ENCODE data around the gene NRXN3. TPM values are rescaled to one million over a fixed set of nuclear protein-coding genes. Genes with fewer than 3 reads are reported as not detected.

Gene NRXN3
- total RNA-seq, 1 experiment from 2014 or later: not detected

DNA sequence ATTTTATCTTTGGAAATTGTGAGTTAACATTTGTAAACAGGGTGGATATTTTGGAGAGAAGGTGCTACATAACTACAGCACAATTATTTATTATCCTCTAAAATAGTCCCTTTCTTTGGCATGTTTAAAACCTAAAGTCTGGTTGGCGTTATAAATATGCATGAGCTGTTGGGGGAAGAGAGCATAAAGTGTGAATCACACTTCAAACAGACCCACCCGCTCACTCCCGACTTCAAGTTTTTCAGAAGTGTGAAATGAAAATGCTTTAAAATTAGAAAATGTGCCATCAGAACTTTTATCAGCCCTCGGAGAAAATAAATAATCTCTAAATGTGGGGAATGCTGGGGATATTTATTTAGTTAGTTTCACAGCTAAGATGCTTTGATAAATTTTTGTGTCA, 1006.9 kb downstream of the NRXN3 start:
- no peak for TF ChIP-seq CEBPB (IDR thresholded peaks at IDR 0.05; ENCODE audit: low read depth)
- no peak for TF ChIP-seq TCF7L2 (IDR thresholded peaks at IDR 0.05; ENCODE audit: borderline replicate concordance, extremely low read depth, insufficient read depth, insufficient read length)
- no peak for TF ChIP-seq SIN3A (IDR thresholded peaks at IDR 0.05; ENCODE audit: low read depth)
- no peak for TF ChIP-seq EZH2 (IDR thresholded peaks at IDR 0.05)
- TF ChIP-seq, protein P1, sequence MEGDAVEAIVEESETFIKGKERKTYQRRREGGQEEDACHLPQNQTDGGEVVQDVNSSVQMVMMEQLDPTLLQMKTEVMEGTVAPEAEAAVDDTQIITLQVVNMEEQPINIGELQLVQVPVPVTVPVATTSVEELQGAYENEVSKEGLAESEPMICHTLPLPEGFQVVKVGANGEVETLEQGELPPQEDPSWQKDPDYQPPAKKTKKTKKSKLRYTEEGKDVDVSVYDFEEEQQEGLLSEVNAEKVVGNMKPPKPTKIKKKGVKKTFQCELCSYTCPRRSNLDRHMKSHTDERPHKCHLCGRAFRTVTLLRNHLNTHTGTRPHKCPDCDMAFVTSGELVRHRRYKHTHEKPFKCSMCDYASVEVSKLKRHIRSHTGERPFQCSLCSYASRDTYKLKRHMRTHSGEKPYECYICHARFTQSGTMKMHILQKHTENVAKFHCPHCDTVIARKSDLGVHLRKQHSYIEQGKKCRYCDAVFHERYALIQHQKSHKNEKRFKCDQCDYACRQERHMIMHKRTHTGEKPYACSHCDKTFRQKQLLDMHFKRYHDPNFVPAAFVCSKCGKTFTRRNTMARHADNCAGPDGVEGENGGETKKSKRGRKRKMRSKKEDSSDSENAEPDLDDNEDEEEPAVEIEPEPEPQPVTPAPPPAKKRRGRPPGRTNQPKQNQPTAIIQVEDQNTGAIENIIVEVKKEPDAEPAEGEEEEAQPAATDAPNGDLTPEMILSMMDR (IDR thresholded peaks at IDR 0.05 in 2 of 3, conservative IDR thresholded peaks at IDR 0.05 in 1 of 3; ENCODE audit: borderline replicate concordance in 1 of 3, insufficient read depth in 1 of 3, low read depth in 2 of 3, low read length in 2 of 3): no peak
- no peak for TF ChIP-seq FOSL1 (IDR thresholded peaks at IDR 0.05; ENCODE audit: low read depth)
- TF ChIP-seq ELF1 (IDR thresholded peaks at IDR 0.05; ENCODE audit: borderline replicate concordance, low read depth): no peak
- no peak for TF ChIP-seq SP1 (IDR thresholded peaks at IDR 0.05; ENCODE audit: low read depth)
- TF ChIP-seq, protein P2, sequence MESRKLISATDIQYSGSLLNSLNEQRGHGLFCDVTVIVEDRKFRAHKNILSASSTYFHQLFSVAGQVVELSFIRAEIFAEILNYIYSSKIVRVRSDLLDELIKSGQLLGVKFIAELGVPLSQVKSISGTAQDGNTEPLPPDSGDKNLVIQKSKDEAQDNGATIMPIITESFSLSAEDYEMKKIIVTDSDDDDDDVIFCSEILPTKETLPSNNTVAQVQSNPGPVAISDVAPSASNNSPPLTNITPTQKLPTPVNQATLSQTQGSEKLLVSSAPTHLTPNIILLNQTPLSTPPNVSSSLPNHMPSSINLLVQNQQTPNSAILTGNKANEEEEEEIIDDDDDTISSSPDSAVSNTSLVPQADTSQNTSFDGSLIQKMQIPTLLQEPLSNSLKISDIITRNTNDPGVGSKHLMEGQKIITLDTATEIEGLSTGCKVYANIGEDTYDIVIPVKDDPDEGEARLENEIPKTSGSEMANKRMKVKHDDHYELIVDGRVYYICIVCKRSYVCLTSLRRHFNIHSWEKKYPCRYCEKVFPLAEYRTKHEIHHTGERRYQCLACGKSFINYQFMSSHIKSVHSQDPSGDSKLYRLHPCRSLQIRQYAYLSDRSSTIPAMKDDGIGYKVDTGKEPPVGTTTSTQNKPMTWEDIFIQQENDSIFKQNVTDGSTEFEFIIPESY (IDR thresholded peaks at IDR 0.05; ENCODE audit: extremely low read depth, insufficient replicate concordance, low read length): no peak
- TF ChIP-seq ZFX (IDR thresholded peaks at IDR 0.05): no peak
- TF ChIP-seq EZH2phosphoT487 (IDR thresholded peaks at IDR 0.05; ENCODE audit: borderline replicate concordance): no peak
- no peak for TF ChIP-seq ZNF274 (IDR thresholded peaks at IDR 0.05; ENCODE audit: low read depth, low read length)
- TF ChIP-seq POLR2AphosphoS5 (IDR thresholded peaks at IDR 0.05; ENCODE audit: low read depth, low read length): no peak
- Histone ChIP-seq H3K27me3 (ENCODE audit: insufficient read depth, low read length) (no peaks in the 10 kb centered on the region), H2AFZ (ENCODE audit: low read depth, low read length, poor library complexity, severe bottlenecking) (no peak overlapping the region), H3K36me3 (ENCODE audit: control insufficient read depth in 1 of 2, insufficient read depth in 2 of 2, low read length in 2 of 2) (no peaks in the 10 kb centered on the region), H4K20me1 (ENCODE audit: insufficient read depth) (no peaks in the 10 kb centered on the region), H3K4me2 (ENCODE audit: low read length) (no peak overlapping the region), H3K9ac (ENCODE audit: low read length) (no peak overlapping the region), H3K9me2 (ENCODE audit: insufficient read depth) (no peaks in the 10 kb centered on the region), H3K9me3 (ENCODE audit: control insufficient read depth in 1 of 2, insufficient read depth in 1 of 2, low read depth in 1 of 2, low read length in 2 of 2) (peaks cover 4 to 12% of the 10 kb centered on the region in 2 experiments; a peak in 2 of 4 replicates), H3K79me2 (ENCODE audit: insufficient read depth, low read length) (no peaks in the 10 kb centered on the region), H3K4me3 (replicated peaks in 1 of 2; ENCODE audit: low read depth in 1 of 2, low read length in 2 of 2) (no peak overlapping the region), H3K4me1 (ENCODE audit: control insufficient read depth in 1 of 2, insufficient read depth in 2 of 2, low read length in 2 of 2) (no peaks in the 10 kb centered on the region), H3K27ac (ENCODE audit: low read depth, low read length) (no peak overlapping the region)
- ChIA-PET CTCF (no interaction called here), RAD21 (ENCODE audit: low non-redundant PET in 1 of 2, low total read pairs in 2 of 2, uncharacterized antibody in 2 of 2, unreplicated experiment in 2 of 2) (no interaction called here), POLR2A (no interaction called here)
- no peak for DNase-seq (ENCODE audit: low read depth, low spot score)
- intact Hi-C loops (cut with micrococcal nuclease): no loop called here
- no peak for ATAC-seq
- no TSS peak for BruUV-seq (replicated peaks)

Measured in HCT116 (cell line).